ENCODE measurements around the gene CSNK2A1. TPM values are rescaled to one million over a fixed set of nuclear protein-coding genes. Genes with fewer than 3 reads are reported as not detected.

CSNK2A1 gene
- total RNA-seq, 1 donor from 2014 or later: 128 TPM

GRCh38 chr20:568097-568652 is 24.6 kb upstream of the CSNK2A1 start:
- intact Hi-C loops (cut with micrococcal nuclease): no loop called here

- intact Hi-C loops (cut with micrococcal nuclease): loop anchor here (5.0 kb wide), 2 partner anchors 83 to 103 kb away; no protein-coding TSS in a partner anchor
These were observed 20.6 kb upstream of the CSNK2A1 start for GRCh38 chr20:564192-564591.

- intact Hi-C loops (cut with micrococcal nuclease): loop anchor here (5.0 kb wide), 2 partner anchors 84 to 104 kb away; no protein-coding TSS in a partner anchor
These were observed 19.6 kb upstream of the CSNK2A1 start for GRCh38 chr20:563187-563586.

- intact Hi-C loops (cut with micrococcal nuclease): loop anchor here (5.0 kb wide), 2 partner anchors 85 to 105 kb away; no protein-coding TSS in a partner anchor
These were observed 18.8 kb upstream of the CSNK2A1 start for GRCh38 chr20:562232-562897.

GRCh38 chr20:561437-562231 is 18.0 kb upstream of the CSNK2A1 start:
- intact Hi-C loops (cut with micrococcal nuclease): loop anchor here (5.0 kb wide), 2 partner anchors 86 to 106 kb away; no protein-coding TSS in a partner anchor

- intact Hi-C loops (cut with micrococcal nuclease): loop anchor here (5.0 kb wide), 2 partner anchors 87 to 107 kb away; no protein-coding TSS in a partner anchor
These were observed 17.1 kb upstream of the CSNK2A1 start for GRCh38 chr20:560680-561079.

GRCh38 chr20:558117-558516 is 14.5 kb upstream of the CSNK2A1 start:
- intact Hi-C loops (cut with micrococcal nuclease): no loop called here

- intact Hi-C loops (cut with micrococcal nuclease): no loop called here
These were observed 13.4 kb upstream of the CSNK2A1 start for GRCh38 chr20:556984-557383.

GRCh38 chr20:555976-556385 is 12.4 kb upstream of the CSNK2A1 start:
- intact Hi-C loops (cut with micrococcal nuclease): no loop called here

GRCh38 chr20:550611-551010 is 7.0 kb upstream of the CSNK2A1 start:
- intact Hi-C loops (cut with micrococcal nuclease): no loop called here

- intact Hi-C loops (cut with micrococcal nuclease): no loop called here
These were observed 6.3 kb upstream of the CSNK2A1 start for GRCh38 chr20:549722-550496.

- intact Hi-C loops (cut with micrococcal nuclease): no loop called here
These were observed 5.3 kb upstream of the CSNK2A1 start for GRCh38 chr20:548906-549305.

- intact Hi-C loops (cut with micrococcal nuclease): no loop called here
These were observed 3.8 kb upstream of the CSNK2A1 start for GRCh38 chr20:547394-547793.

GRCh38 chr20:546353-546752 is 2.8 kb upstream of the CSNK2A1 start:
- intact Hi-C loops (cut with micrococcal nuclease): no loop called here

- intact Hi-C loops (cut with micrococcal nuclease): loop anchor here (5.0 kb wide), 1 partner anchor 177 kb away; no protein-coding TSS in a partner anchor
These were observed 649 bp upstream of the CSNK2A1 start for GRCh38 chr20:544153-544725.

- intact Hi-C loops (cut with micrococcal nuclease): loop anchor here (1.0 to 5.0 kb wide), 4 partner anchors 110 to 246 kb away; partner anchors contain the start of genes SRXN1 and ZCCHC3
These were observed 717 bp downstream of the CSNK2A1 start for GRCh38 chr20:542777-543368.

GRCh38 chr20:540391-541201 is 3.0 kb downstream of the CSNK2A1 start:
- intact Hi-C loops (cut with micrococcal nuclease): loop anchor here (5.0 kb wide), 1 partner anchor 173 kb away; no protein-coding TSS in a partner anchor

GRCh38 chr20:539848-540247 is 3.7 kb downstream of the CSNK2A1 start:
- intact Hi-C loops (cut with micrococcal nuclease): loop anchor here (5.0 kb wide), 1 partner anchor 173 kb away; no protein-coding TSS in a partner anchor

- intact Hi-C loops (cut with micrococcal nuclease): no loop called here
These were observed 4.4 kb downstream of the CSNK2A1 start for GRCh38 chr20:539191-539590.
